Hematopoietic multipotent progenitor cell treated with erythropoietin and hydrocortisone succinate and interleukin-3 and kit ligand, for 15 days (in vitro differentiated cells): Measurements from ENCODE around the gene RD3L.
A peak's percentile ranks its signal among the peaks of the same experiment; 100 is the strongest.
"Not testable (repeated sequence)": the region's sequence is repeated elsewhere in the genome, so short reads cannot be mapped to it uniquely, and the experiment has no call there.

Source experiments
- DNase-seq: peaks from one replicate; pipeline ENCODE4 v3.0.0-alpha.2; 2015; ENCODE audit warnings: low spot score

Gene RD3L

GRCh38 chr14:103927566-103927965 is 14.8 kb downstream of the RD3L start:
- DNase-seq, result no peak

- no peak for DNase-seq
Measured at GRCh38 chr14:103925316-103925715, 17.0 kb downstream of the RD3L start.

GRCh38 chr14:103923863-103924262 is 18.5 kb downstream of the RD3L start:
- no peak for DNase-seq

GRCh38 chr14:103921855-103922200 is 20.5 kb downstream of the RD3L start:
- not testable (repeated sequence) for DNase-seq

GRCh38 chr14:103920981-103921854 is 21.1 kb downstream of the RD3L start:
- peak; percentile 93 for DNase-seq

GRCh38 chr14:103916636-103917262 is 25.6 kb downstream of the RD3L start:
- no peak for DNase-seq

GRCh38 chr14:103915616-103916015 is 26.7 kb downstream of the RD3L start:
- no peak for DNase-seq

- no peak for DNase-seq
Measured at GRCh38 chr14:103910984-103911383, 31.3 kb downstream of the RD3L start.

GRCh38 chr14:103910262-103910935 is 31.9 kb downstream of the RD3L start:
- DNase-seq, result peak; percentile 64

- DNase-seq, result no peak
Measured at GRCh38 chr14:103909531-103910261, 32.6 kb downstream of the RD3L start.

GRCh38 chr14:103908580-103908979 is 33.7 kb downstream of the RD3L start:
- no peak for DNase-seq

- no peak for DNase-seq
Measured at GRCh38 chr14:103905842-103906456, 36.4 kb downstream of the RD3L start.

- DNase-seq, result no peak
Measured at GRCh38 chr14:103904493-103905107, 37.7 kb downstream of the RD3L start.

- DNase-seq, result no peak
Measured at GRCh38 chr14:103899833-103900232, 42.5 kb downstream of the RD3L start.

GRCh38 chr14:103899316-103899715 is 43.0 kb downstream of the RD3L start:
- no peak for DNase-seq

- DNase-seq, result no peak
Measured at GRCh38 chr14:103898711-103899110, 43.6 kb downstream of the RD3L start.

GRCh38 chr14:103898204-103898603 is 44.1 kb downstream of the RD3L start:
- DNase-seq, result no peak

- DNase-seq, result no peak
Measured at GRCh38 chr14:103897075-103897947, 45.0 kb downstream of the RD3L start.

- no peak for DNase-seq
Measured at GRCh38 chr14:103896578-103896977, 45.8 kb downstream of the RD3L start.

GRCh38 chr14:103894723-103895059 is 47.6 kb downstream of the RD3L start:
- no peak for DNase-seq
